HepG2 (cell line): ENCODE measurements around the gene NISCH. TPM values are rescaled to one million over a fixed set of nuclear protein-coding genes. Genes with fewer than 3 reads are reported as not detected.

Source experiments
- AFF4 ChIP-seq: sonication (generic); formaldehyde crosslinking; IDR thresholded peaks from 2 replicates; pipeline ENCODE4 v1.4.0; 2020; ENCODE audit warnings: missing genetic modification reagents
- ETV6 ChIP-seq: sonication (generic); formaldehyde crosslinking; conservative IDR thresholded peaks from 2 replicates; pipeline ENCODE4 v1.4.0; 2020; ENCODE audit warnings: missing genetic modification reagents
- HOXD1 ChIP-seq: sonication (generic); formaldehyde crosslinking; IDR thresholded peaks from 2 replicates; pipeline ENCODE4 v1.5.0; 2020; ENCODE audit warnings: missing genetic modification reagents
- MEIS1 ChIP-seq: sonication (generic); formaldehyde crosslinking; IDR thresholded peaks from 2 replicates; pipeline ENCODE4 v1.9.0; 2021; ENCODE audit warnings: mild to moderate bottlenecking, missing genetic modification reagents, moderate library complexity, borderline replicate concordance
- POGZ ChIP-seq: sonication (generic); formaldehyde crosslinking; IDR thresholded peaks from 2 replicates; pipeline ENCODE4 v1.4.0; 2020; ENCODE audit warnings: mild to moderate bottlenecking, missing genetic modification reagents
- RFXANK ChIP-seq: IDR thresholded peaks from 2 replicates; pipeline ENCODE4 v1.6.1; 2016
- TFE3 ChIP-seq: IDR thresholded peaks from 2 replicates; pipeline ENCODE4 v1.6.1; 2016
- ZHX1 ChIP-seq: sonication (generic); formaldehyde crosslinking; IDR thresholded peaks from 2 replicates; pipeline ENCODE4 v1.8.1; 2022; ENCODE audit warnings: low read depth, mild to moderate bottlenecking, missing genetic modification reagents
- ZMYM3 ChIP-seq: sonication (generic); formaldehyde crosslinking; IDR thresholded peaks from 2 replicates; pipeline ENCODE4 v1.5.1; 2020; ENCODE audit warnings: mild to moderate bottlenecking, missing genetic modification reagents
- ZNF30 ChIP-seq: sonication (generic); formaldehyde crosslinking; IDR thresholded peaks from 2 replicates; pipeline ENCODE4 v1.5.0; 2020; ENCODE audit warnings: mild to moderate bottlenecking, missing genetic modification reagents
- ZNF44 ChIP-seq: sonication (generic); formaldehyde crosslinking; IDR thresholded peaks from 2 replicates; pipeline ENCODE4 v1.5.1; 2020; ENCODE audit warnings: mild to moderate bottlenecking, missing genetic modification reagents
- polyA plus RNA-seq, 8 experiments: library from polyadenylated mRNA; depleted of rRNA in 3 of 8; stranded (reverse) in 7 of 8; unstranded in 1 of 8; fragments of >200 nt; fragmentation: Illumina TruSeq in 4 of 8; extraction: Trizol in 4 of 8; gene quantifications; 2 replicates each; pipeline versions ENCODE4 v1.2.1 to v1.2.3, GENCODE V29; 2011 to 2016; ENCODE audit warnings: low read depth in 4 of 8, missing spikeins in 1 of 8, mixed read lengths in 1 of 8; ENCODE audit not compliant: insufficient read depth in 1 of 8
- total RNA-seq, 5 experiments: library from RNA; depleted of rRNA; stranded (reverse); fragments of >200 nt; fragmentation: Illumina TruSeq; extraction: Trizol; gene quantifications; 2 replicates each; pipeline ENCODE4 v1.2.3, GENCODE V29; 2016; ENCODE audit warnings: low read depth in 1 of 5
- TF ChIP-seq, protein P1 (sequence below): sonication (generic); formaldehyde crosslinking; IDR thresholded peaks from 2 replicates; pipeline ENCODE4 v1.4.0; 2020; ENCODE audit warnings: missing genetic modification reagents

Gene NISCH
- total and polyA plus RNA-seq, 2 of the 13 experiments (the other 11 are each of a cell fraction or from before 2014, with no cell fraction given): 27.0 to 47.6 TPM

DNA sequence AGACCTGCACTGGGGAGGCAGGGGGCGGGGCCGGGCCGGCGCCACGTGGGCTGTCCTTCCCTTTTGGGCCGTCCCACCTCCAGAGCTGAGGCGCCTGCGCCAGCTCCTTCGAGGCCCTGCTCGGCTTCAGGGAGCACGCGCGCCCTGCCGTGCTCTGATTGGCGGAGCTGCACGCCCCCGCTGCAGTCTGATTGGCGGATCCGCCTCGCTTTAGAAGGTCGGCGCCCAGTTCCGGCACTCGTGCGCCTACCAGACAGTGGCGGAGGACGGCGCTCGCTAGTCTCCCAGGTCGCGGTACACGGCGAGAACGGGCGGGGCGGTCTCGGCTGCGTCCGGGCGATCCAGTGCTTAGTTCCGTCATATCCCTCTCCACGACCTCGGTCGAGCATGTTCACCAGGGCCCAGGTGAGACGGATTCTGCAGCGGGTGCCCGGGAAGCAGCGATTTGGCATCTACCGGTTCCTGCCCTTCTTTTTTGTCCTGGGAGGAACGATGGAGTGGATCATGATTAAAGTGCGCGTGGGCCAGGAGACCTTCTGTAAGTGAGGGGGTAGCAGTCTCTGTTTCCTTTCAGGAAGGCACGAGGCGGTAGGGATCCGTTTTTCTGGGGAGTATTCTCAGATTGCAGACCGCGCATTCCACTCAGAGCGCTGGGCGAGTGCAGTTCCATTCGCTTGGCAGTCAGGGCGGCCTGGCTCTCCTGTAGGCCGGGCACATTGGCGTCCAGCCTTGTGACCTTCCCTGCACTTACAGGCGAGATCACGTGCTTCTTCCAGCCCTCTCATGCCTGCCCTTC, 81.2 kb downstream of the NISCH start, which contains the start of gene UQCC5 (continued):
- TF ChIP-seq TFE3 (CRISPR knock-in tag) (peak; percentile 83; the same call in 1 of the 2 replicates), ZMYM3 (CRISPR knock-in tag) (no peak), MEIS1 (CRISPR knock-in tag) (no peak; the same call in 1 of the 2 replicates), RFXANK (CRISPR knock-in tag) (no peak), ETV6 (CRISPR knock-in tag) (no peak), POGZ (peak; percentile 59), ZNF44 (CRISPR knock-in tag) (no peak), ZHX1 (CRISPR knock-in tag) (no peak; the same call in 1 of the 2 replicates), HOXD1 (peak; percentile 46; the same call in 1 of the 2 replicates), ZNF30 (CRISPR knock-in tag) (0 out of 2 replicates have a peak, but pooled peaks have one; percentile 80), AFF4 (CRISPR knock-in tag) (no peak)
- TF ChIP-seq, protein P1, sequence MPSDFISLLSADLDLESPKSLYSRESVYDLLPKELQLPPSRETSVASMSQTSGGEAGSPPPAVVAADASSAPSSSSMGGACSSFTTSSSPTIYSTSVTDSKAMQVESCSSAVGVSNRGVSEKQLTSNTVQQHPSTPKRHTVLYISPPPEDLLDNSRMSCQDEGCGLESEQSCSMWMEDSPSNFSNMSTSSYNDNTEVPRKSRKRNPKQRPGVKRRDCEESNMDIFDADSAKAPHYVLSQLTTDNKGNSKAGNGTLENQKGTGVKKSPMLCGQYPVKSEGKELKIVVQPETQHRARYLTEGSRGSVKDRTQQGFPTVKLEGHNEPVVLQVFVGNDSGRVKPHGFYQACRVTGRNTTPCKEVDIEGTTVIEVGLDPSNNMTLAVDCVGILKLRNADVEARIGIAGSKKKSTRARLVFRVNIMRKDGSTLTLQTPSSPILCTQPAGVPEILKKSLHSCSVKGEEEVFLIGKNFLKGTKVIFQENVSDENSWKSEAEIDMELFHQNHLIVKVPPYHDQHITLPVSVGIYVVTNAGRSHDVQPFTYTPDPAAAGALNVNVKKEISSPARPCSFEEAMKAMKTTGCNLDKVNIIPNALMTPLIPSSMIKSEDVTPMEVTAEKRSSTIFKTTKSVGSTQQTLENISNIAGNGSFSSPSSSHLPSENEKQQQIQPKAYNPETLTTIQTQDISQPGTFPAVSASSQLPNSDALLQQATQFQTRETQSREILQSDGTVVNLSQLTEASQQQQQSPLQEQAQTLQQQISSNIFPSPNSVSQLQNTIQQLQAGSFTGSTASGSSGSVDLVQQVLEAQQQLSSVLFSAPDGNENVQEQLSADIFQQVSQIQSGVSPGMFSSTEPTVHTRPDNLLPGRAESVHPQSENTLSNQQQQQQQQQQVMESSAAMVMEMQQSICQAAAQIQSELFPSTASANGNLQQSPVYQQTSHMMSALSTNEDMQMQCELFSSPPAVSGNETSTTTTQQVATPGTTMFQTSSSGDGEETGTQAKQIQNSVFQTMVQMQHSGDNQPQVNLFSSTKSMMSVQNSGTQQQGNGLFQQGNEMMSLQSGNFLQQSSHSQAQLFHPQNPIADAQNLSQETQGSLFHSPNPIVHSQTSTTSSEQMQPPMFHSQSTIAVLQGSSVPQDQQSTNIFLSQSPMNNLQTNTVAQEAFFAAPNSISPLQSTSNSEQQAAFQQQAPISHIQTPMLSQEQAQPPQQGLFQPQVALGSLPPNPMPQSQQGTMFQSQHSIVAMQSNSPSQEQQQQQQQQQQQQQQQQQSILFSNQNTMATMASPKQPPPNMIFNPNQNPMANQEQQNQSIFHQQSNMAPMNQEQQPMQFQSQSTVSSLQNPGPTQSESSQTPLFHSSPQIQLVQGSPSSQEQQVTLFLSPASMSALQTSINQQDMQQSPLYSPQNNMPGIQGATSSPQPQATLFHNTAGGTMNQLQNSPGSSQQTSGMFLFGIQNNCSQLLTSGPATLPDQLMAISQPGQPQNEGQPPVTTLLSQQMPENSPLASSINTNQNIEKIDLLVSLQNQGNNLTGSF (CRISPR knock-in tag): peak; percentile 46
